Measurements from ENCODE around the gene IGFBP4. TPM values are rescaled to one million over a fixed set of nuclear protein-coding genes. Genes with fewer than 3 reads are reported as not detected.

Gene IGFBP4
- total and polyA plus RNA-seq, 10 of the 15 experiments (the other 5 are each of a cell fraction or from before 2014, with no cell fraction given): 2.4 to 22.3 (median 6.6) TPM

GRCh38 chr17:40452921-40453378 lies 9.7 kb downstream of the IGFBP4 start (continued):
- TF ChIP-seq BCL11A (IDR thresholded peaks at IDR 0.05; ENCODE audit: low read depth, low read length) (no peak), EP300 (IDR thresholded peaks at IDR 0.05; ENCODE audit: borderline replicate concordance in 1 of 2, control insufficient read depth in 1 of 2, low read depth in 2 of 2, low read length in 2 of 2) (no peak), YY1 (IDR thresholded peaks at IDR 0.05; ENCODE audit: low read depth, low read length) (no peak), NR2F1 (conservative IDR thresholded peaks at IDR 0.05) (no peak)

- Histone ChIP-seq H3K4me3 (no peak overlapping the region), H3K36me3 (ENCODE audit: control insufficient read depth in 2 of 2, insufficient read depth in 2 of 2, low read length in 1 of 2) (no peaks in the 10 kb centered on the region), H3K79me2 (ENCODE audit: control insufficient read depth, insufficient read depth, low read length) (no peaks in the 10 kb centered on the region), H3K4me1 (ENCODE audit: control insufficient read depth, insufficient read depth, low read length) (no peaks in the 10 kb centered on the region), H2AFZ (ENCODE audit: control insufficient read depth, low read depth, low read length) (no peak overlapping the region), H3K9me3 (replicated peaks; ENCODE audit: control insufficient read depth, insufficient read depth, low read length) (no peaks in the 10 kb centered on the region), H4K20me1 (ENCODE audit: control insufficient read depth, insufficient read depth) (no peaks in the 10 kb centered on the region), H3K27ac (ENCODE audit: control insufficient read depth, insufficient read depth) (no peak overlapping the region), H3K9ac (ENCODE audit: control insufficient read depth, insufficient read depth, low read length) (no peak overlapping the region), H3K27me3 (replicated peaks in 1 of 2; ENCODE audit: control insufficient read depth in 2 of 2, insufficient read depth in 2 of 2, low read length in 1 of 2) (no peaks in the 10 kb centered on the region), H3K4me2 (ENCODE audit: control insufficient read depth, insufficient read depth) (no peak overlapping the region)
- CTCF ChIA-PET: no interaction called here
- POLR2A ChIA-PET: no interaction called here
- RAD21 ChIA-PET (ENCODE audit: unreplicated experiment): interaction anchor here (0.5 kb wide), 1 partner anchor 12 kb away, joined by 3 read pairs; no protein-coding TSS in a partner anchor
- no peak for DNase-seq (ENCODE audit: low read depth, low spot score)
- no peak for FAIRE-seq
- ATAC-seq: no peak
- intact Hi-C loops (cut with micrococcal nuclease; ENCODE audit: unreplicated experiment) (no loop called here), in situ Hi-C loops (cut with MboI) (no loop called here)
- 78% methylated on average over 19 of the region's 19 CpGs for WGBS (ENCODE audit: insufficient coverage, insufficient replicate concordance, low lambda C conversion rate, missing lambda C conversion rate)
- no peak for TF ChIP-seq BCL11A (IDR thresholded peaks at IDR 0.05; ENCODE audit: low read depth, low read length)
- no peak for TF ChIP-seq NFYA (IDR thresholded peaks at IDR 0.05; ENCODE audit: borderline replicate concordance, low read depth, low read length)
- SMC1A ChIA-PET (ENCODE audit: uncharacterized antibody, unreplicated experiment): no interaction called here
- no TSS peak for BruUV-seq (replicated peaks)
These were observed 10.8 kb downstream of the IGFBP4 start for GRCh38 chr17:40453881-40454612.
